Tibial artery (tissue), 4 donors: ENCODE measurements around the gene SRRM1.
"Not testable (repeated sequence)": the region's sequence is repeated elsewhere in the genome, so short reads cannot be mapped to it uniquely, and the experiment has no call there.

Source experiments
- DNase-seq, 2 donors: peaks; one replicate each; pipeline ENCODE4 v3.0.0-alpha.2; 2019
- H3K27ac ChIP-seq, 2 donors: fragments of 200-600 bp; sonication (generic) in 1 of 2; 1 replicate in 1 of 2; 2 replicates in 1 of 2; pipeline ENCODE4 v1.5.1; 2018 to 2019; ENCODE audit warnings: mild to moderate bottlenecking in 1 of 2
- H3K27me3 ChIP-seq, 2 donors: fragments of 200-600 bp; sonication (generic) in 1 of 2; one replicate each; pipeline versions ENCODE4 v1.5.1 to v1.6.0; 2016 to 2019
- H3K36me3 ChIP-seq, 3 donors: fragments of 200-600 bp; sonication (generic) in 2 of 3; one replicate each; pipeline ENCODE4 v1.5.1; 2016 to 2019; ENCODE audit warnings: mild to moderate bottlenecking in 2 of 3
- H3K4me1 ChIP-seq, 4 donors: fragments of 200-600 bp; sonication (generic) in 2 of 4; 1 replicate in 3 of 4; 2 replicates in 1 of 4; pipeline ENCODE4 v1.5.1; 2016 to 2019
- H3K4me3 ChIP-seq, 2 donors: fragments of 200-600 bp; sonication (generic) in 1 of 2; 1 replicate in 1 of 2; 2 replicates in 1 of 2; pipeline ENCODE4 v1.5.1; 2018 to 2019; ENCODE audit warnings: mild to moderate bottlenecking in 2 of 2
- H3K9me3 ChIP-seq, 3 donors: fragments of 200-600 bp; sonication (generic) in 1 of 3; one replicate each; pipeline ENCODE4 v1.5.1; 2016 to 2019
- CTCF ChIP-seq, 2 experiments: fragments of 200-600 bp in 1 of 2; fragments of 450-650 bp in 1 of 2; IDR thresholded peaks; one replicate each; pipeline ENCODE4 v1.5.1; 2017 to 2019; ENCODE audit warnings: antibody characterized with exemption in 2 of 2, mild to moderate bottlenecking in 1 of 2, moderate library complexity in 1 of 2
- intact Hi-C: fragments of 100-400 bp; cut with DNase I; formaldehyde crosslinking; loops from one replicate; pipeline ENCODE4 v1.15.0; 2023; ENCODE audit warnings: low total_unique reads

Gene SRRM1

GRCh38 chr1:24699628-24700027 lies 56.5 kb downstream of the SRRM1 start:
- no peaks in the 10 kb centered on the region for H3K9me3 ChIP-seq
- H3K4me1 ChIP-seq: peaks cover 0 to 11% (median 0%) of the 10 kb centered on the region in 4 donors
- no peaks in the 10 kb centered on the region for H3K36me3 ChIP-seq
- TF ChIP-seq CTCF (IDR thresholded peaks at IDR 0.05): no peak
- no peaks in the 10 kb centered on the region for H3K27me3 ChIP-seq
- DNase-seq: no peak
- H3K27ac ChIP-seq: no peak overlapping the region
- intact Hi-C loops: loop anchor here (10.0 kb wide), 1 partner anchor 45 kb away; the partner anchor contains the start of gene CLIC4
- no peak overlapping the region for H3K4me3 ChIP-seq

- intact Hi-C loops: no loop called here
- no peak overlapping the region for H3K27ac ChIP-seq
These were observed 59.6 kb downstream of the SRRM1 start for GRCh38 chr1:24702511-24703293.

GRCh38 chr1:24704411-24705259 lies 61.5 kb downstream of the SRRM1 start:
- Histone ChIP-seq H3K36me3 (no peaks in the 10 kb centered on the region), H3K9me3 (no peaks in the 10 kb centered on the region), H3K27ac (no peak overlapping the region), H3K27me3 (no peaks in the 10 kb centered on the region), H3K4me3 (peak overlapping the region in 1 of 2 donors; percentile 21), H3K4me1 (peaks cover 0 to 8% (median 3%) of the 10 kb centered on the region in 4 donors)
- DNase-seq: no peak
- no peak for TF ChIP-seq CTCF (IDR thresholded peaks at IDR 0.05)
- intact Hi-C loops: no loop called here

More at GRCh38 chr1:24702511-24703293, 59.6 kb downstream of the SRRM1 start:
- Histone ChIP-seq H3K36me3 (no peaks in the 10 kb centered on the region), H3K4me1 (peaks cover 0 to 8% (median 3%) of the 10 kb centered on the region in 4 donors), H3K4me3 (no peak overlapping the region), H3K27me3 (no peaks in the 10 kb centered on the region), H3K9me3 (no peaks in the 10 kb centered on the region)
- no peak for DNase-seq
- TF ChIP-seq CTCF (IDR thresholded peaks at IDR 0.05): no peak

GRCh38 chr1:24705260-24706073 lies 62.4 kb downstream of the SRRM1 start:
- Histone ChIP-seq H3K9me3 (no peaks in the 10 kb centered on the region), H3K27ac (peak overlapping the region in 1 of 2 donors; percentile 5), H3K4me1 (peaks cover 0 to 8% (median 3%) of the 10 kb centered on the region in 4 donors), H3K27me3 (no peaks in the 10 kb centered on the region), H3K4me3 (peak overlapping the region in 1 of 2 donors; percentile 21), H3K36me3 (no peaks in the 10 kb centered on the region)
- DNase-seq: peak; percentile 80 to 82
- TF ChIP-seq CTCF (IDR thresholded peaks at IDR 0.05): no peak
- intact Hi-C loops: no loop called here

GRCh38 chr1:24706074-24706389 lies 62.9 kb downstream of the SRRM1 start:
- H3K36me3 ChIP-seq, H3K27me3 ChIP-seq, H3K4me3 ChIP-seq, DNase-seq, H3K4me1 ChIP-seq, H3K9me3 ChIP-seq, intact Hi-C loops: not testable (repeated sequence)
- H3K27ac ChIP-seq: peak overlapping the region in 1 of 2 donors; percentile 5
